RPMI7951 (cell line): ENCODE results near the gene SMYD3. TPM values are rescaled to one million over a fixed set of nuclear protein-coding genes. Genes with fewer than 3 reads are reported as not detected.
A peak's percentile ranks its signal among the peaks of the same experiment; 100 is the strongest.

Experiments used
- DNase-seq: peaks from one replicate; pipeline ENCODE4 v3.0.0-alpha.2; 2012; ENCODE audit warnings: low read depth
- total RNA-seq: library from RNA; depleted of rRNA; stranded (reverse); fragments of >200 nt; shearing (Covaris generic); gene quantifications from 2 replicates; pipeline ENCODE4 v1.2.3, GENCODE V29; 2014

The SMYD3 gene
- total RNA-seq, 1 experiment from 2014 or later: 33.9 TPM

- DNase-seq: no peak
Measured at GRCh38 chr1:246515390-246516005, 8.4 kb upstream of the SMYD3 start.

GRCh38 chr1:246513619-246514343 is 6.7 kb upstream of the SMYD3 start:
- no peak for DNase-seq

- no peak for DNase-seq
Measured at GRCh38 chr1:246513041-246513440, 6.0 kb upstream of the SMYD3 start.

GRCh38 chr1:246512635-246513034 is 5.6 kb upstream of the SMYD3 start:
- no peak for DNase-seq

- no peak for DNase-seq
Measured at GRCh38 chr1:246512230-246512629, 5.2 kb upstream of the SMYD3 start.

- DNase-seq: no peak
Measured at GRCh38 chr1:246511203-246511602, 4.1 kb upstream of the SMYD3 start.

- DNase-seq: no peak
Measured at GRCh38 chr1:246510147-246511030, 3.3 kb upstream of the SMYD3 start.

- no peak for DNase-seq
Measured at GRCh38 chr1:246508897-246509688, 2.0 kb upstream of the SMYD3 start.

GRCh38 chr1:246506367-246506673 is 759 bp downstream of the SMYD3 start:
- DNase-seq: no peak

- DNase-seq: no peak
Measured at GRCh38 chr1:246503341-246503740, 3.7 kb downstream of the SMYD3 start.

- peak; percentile 67 for DNase-seq
Measured at GRCh38 chr1:246497331-246497915, 9.7 kb downstream of the SMYD3 start.

- peak; percentile 64 for DNase-seq
Measured at GRCh38 chr1:246492611-246493245, 14.4 kb downstream of the SMYD3 start.

GRCh38 chr1:246491551-246492053 is 15.5 kb downstream of the SMYD3 start:
- no peak for DNase-seq

GRCh38 chr1:246488674-246489073 is 18.4 kb downstream of the SMYD3 start:
- DNase-seq: no peak

- no peak for DNase-seq
Measured at GRCh38 chr1:246483569-246483933, 23.5 kb downstream of the SMYD3 start.

- DNase-seq: no peak
Measured at GRCh38 chr1:246482805-246483568, 24.1 kb downstream of the SMYD3 start.

- DNase-seq: no peak
Measured at GRCh38 chr1:246479061-246479460, 28.0 kb downstream of the SMYD3 start.

- no peak for DNase-seq
Measured at GRCh38 chr1:246477634-246478033, 29.4 kb downstream of the SMYD3 start.

GRCh38 chr1:246476771-246477170 is 30.3 kb downstream of the SMYD3 start:
- no peak for DNase-seq

- no peak for DNase-seq
Measured at GRCh38 chr1:246471688-246472087, 35.4 kb downstream of the SMYD3 start.
